Measurements from ENCODE around the gene SCAF1.

The SCAF1 gene

GRCh38 chr19:49665351-49666119 is 23.5 kb downstream of the SCAF1 start, which contains the start of the genes BCL2L12 and IRF3:
Gene BCL2L12 (plus strand): TSS chr19:49665933. CDS start chr19:49666693, 760 bp downstream.
Gene IRF3 (minus strand): TSS chr19:49665857. CDS start chr19:49664838, 1,019 bp downstream.
- peak; percentile 90 to 91 for DNase-seq

GRCh38 chr19:49666120-49666444 is 24.1 kb downstream of the SCAF1 start:
- no peak for DNase-seq

- no peak for DNase-seq
These were observed 25.5 kb downstream of the SCAF1 start for GRCh38 chr19:49667473-49667872.

- no peak for DNase-seq
These were observed 27.5 kb downstream of the SCAF1 start for GRCh38 chr19:49669516-49669915.

- DNase-seq, result peak; percentile 32 to 37
These were observed 30.3 kb downstream of the SCAF1 start for GRCh38 chr19:49672131-49672919.

GRCh38 chr19:49676136-49676783 is 34.3 kb downstream of the SCAF1 start:
- peak in 1 of 2 donors; percentile 87 for DNase-seq

- peak; percentile 94 to 100 for DNase-seq
These were observed 34.8 kb downstream of the SCAF1 start for GRCh38 chr19:49676784-49677230.

GRCh38 chr19:49677231-49677900 is 35.4 kb downstream of the SCAF1 start, which contains the start of gene PRMT1:
Gene PRMT1 (plus strand): TSS chr19:49677271. CDS start chr19:49677281, 10 bp downstream.
- DNase-seq, result no peak

- DNase-seq, result peak; percentile 30 to 42
These were observed 36.1 kb downstream of the SCAF1 start for GRCh38 chr19:49677901-49678674.

- DNase-seq, result no peak
These were observed 37.2 kb downstream of the SCAF1 start for GRCh38 chr19:49678985-49679770.

GRCh38 chr19:49679771-49680413 is 37.9 kb downstream of the SCAF1 start:
- no peak for DNase-seq

GRCh38 chr19:49680421-49681351 is 38.7 kb downstream of the SCAF1 start:
- peak; percentile 81 to 89 for DNase-seq

GRCh38 chr19:49681830-49682229 is 39.8 kb downstream of the SCAF1 start:
- DNase-seq, result no peak

GRCh38 chr19:49682274-49682673 is 40.3 kb downstream of the SCAF1 start:
- no peak for DNase-seq

- DNase-seq, result no peak
These were observed 41.8 kb downstream of the SCAF1 start for GRCh38 chr19:49683814-49684250.

- no peak for DNase-seq
These were observed 42.4 kb downstream of the SCAF1 start for GRCh38 chr19:49684251-49684982.

- DNase-seq, result no peak
These were observed 43.1 kb downstream of the SCAF1 start for GRCh38 chr19:49684983-49685553.

- no peak for DNase-seq
These were observed 43.9 kb downstream of the SCAF1 start for GRCh38 chr19:49685845-49686332.
